HepG2 (cell line): ENCODE results near the gene EEF2. TPM values are rescaled to one million over a fixed set of nuclear protein-coding genes. Genes with fewer than 3 reads are reported as not detected.
A peak's percentile ranks its signal among the peaks of the same experiment; 100 is the strongest.
"Not testable (repeated sequence)": the region's sequence is repeated elsewhere in the genome, so short reads cannot be mapped to it uniquely, and the experiment has no call there.

Experiments used
- ATAC-seq: fragments of 200-7000 bp; cut with Tn5 transposase; 3 replicates; pipeline ENCODE4 v1.9.1; 2020; ENCODE audit warnings: mild to moderate bottlenecking, moderate library complexity
- BruUV-seq: library from RNA; stranded (reverse); fragments of 400-500 nt; replicated peaks from 2 replicates; lab custom pipeline; 2021; lab: Mats Ljungman, UMichigan
- CTCF ChIA-PET: fragments of 300-600 bp; formaldehyde crosslinking; extraction: SDS; loops from one replicate; lab custom pipeline; 2021; ENCODE audit warnings: low total read pairs, inconsistent platforms, low intra/inter-chr PET ratio; lab: Yijun Ruan, JAX
- POLR2A ChIA-PET: fragments of 350-600 bp; sonication (Branson Sonifier 250); formaldehyde crosslinking; loops from one replicate; lab custom pipeline; 2020; ENCODE audit warnings: antibody characterized with exemption, inconsistent platforms; lab: Yijun Ruan, JAX
- DNase-seq: peaks from one replicate; pipeline ENCODE4 v3.0.0-alpha.2; 2015; ENCODE audit warnings: low spot score
- FAIRE-seq: peaks from 3 replicates; lab custom pipeline; 2011; peaks lifted over from hg19 to GRCh38; lab: Jason Lieb, UNC
- H2AFZ ChIP-seq: one replicate; pipeline ENCODE4 v1.6.1; 2011; ENCODE audit warnings: low read length, inconsistent platforms
- H3K27ac ChIP-seq: fragments of 300-600 bp; 3 replicates; pipeline ENCODE4 v1.8.0; 2011; ENCODE audit warnings: mixed run types, mild to moderate bottlenecking, mixed read lengths, low read length, inconsistent platforms; ENCODE audit not compliant: insufficient read depth; ENCODE audit errors: extremely low read length
- H3K27me3 ChIP-seq, 2 experiments: fragments of 200-600 bp in 1 of 2; 2 replicates in 1 of 2; 3 replicates in 1 of 2; pipeline versions ENCODE4 v1.6.0 to v1.8.0; 2011; ENCODE audit warnings: low read length in 2 of 2, mild to moderate bottlenecking in 2 of 2, moderate library complexity in 2 of 2, inconsistent platforms in 1 of 2; ENCODE audit not compliant: insufficient read depth in 2 of 2, control insufficient read depth in 1 of 2
- H3K36me3 ChIP-seq, 2 experiments: fragments of 200-600 bp in 1 of 2; replicated peaks in 1 of 2; 2 replicates in 1 of 2; 3 replicates in 1 of 2; pipeline versions ENCODE4 v1.5.1 to v1.8.0; 2011; ENCODE audit warnings: low read length in 2 of 2, inconsistent platforms in 1 of 2; ENCODE audit not compliant: insufficient read depth in 2 of 2, control insufficient read depth in 1 of 2
- H3K4me1 ChIP-seq: 2 replicates; pipeline ENCODE4 v1.5.1; 2012; ENCODE audit warnings: low read length, inconsistent platforms; ENCODE audit not compliant: insufficient read depth
- H3K4me2 ChIP-seq: 2 replicates; pipeline ENCODE4 v1.6.0; 2011; ENCODE audit warnings: low read depth, low read length, inconsistent platforms
- H3K4me3 ChIP-seq, 3 experiments: fragments of 200-600 bp in 1 of 3; sonication (generic), shearing (Covaris generic) in 1 of 3; replicated peaks in 1 of 3; 2 replicates each; pipeline ENCODE4 v1.5.1; 2011 to 2016; ENCODE audit warnings: low read length in 3 of 3, inconsistent platforms in 2 of 3, low read depth in 2 of 3, mild to moderate bottlenecking in 2 of 3, control low read depth in 1 of 3, mixed read lengths in 1 of 3; ENCODE audit not compliant: insufficient read depth in 1 of 3
- H3K79me2 ChIP-seq: one replicate; pipeline ENCODE4 v1.6.1; 2011; ENCODE audit warnings: low read length, inconsistent platforms; ENCODE audit not compliant: insufficient read depth
- H3K9ac ChIP-seq: 2 replicates; pipeline ENCODE4 v1.6.0; 2011; ENCODE audit warnings: mild to moderate bottlenecking, low read depth, low read length, inconsistent platforms; ENCODE audit not compliant: insufficient read depth
- H3K9me3 ChIP-seq: 2 replicates; pipeline ENCODE4 v1.5.1; 2012; ENCODE audit warnings: mild to moderate bottlenecking, low read length
- H4K20me1 ChIP-seq: 2 replicates; pipeline ENCODE4 v1.6.0; 2011; ENCODE audit warnings: inconsistent platforms, mild to moderate bottlenecking, low read length, moderate library complexity; ENCODE audit not compliant: insufficient read depth
- ZNF121 ChIP-seq: sonication (generic); formaldehyde crosslinking; IDR thresholded peaks from 2 replicates; pipeline ENCODE4 v1.5.0; 2020; ENCODE audit warnings: mild to moderate bottlenecking, missing genetic modification reagents
- WGBS: methylation state at CpG from one replicate; pipeline ENCODE4 v1.1.6; 2017; ENCODE audit warnings: low lambda C conversion rate; 5-methylcytosine and 5-hydroxymethylcytosine counted together
- in situ Hi-C: cut with HindIII; loops from 2 replicates; pipeline ENCODE4 v1.10.0; 2017; ENCODE audit warnings: low pct_unique_long_range_greater_than_20kb; ENCODE audit not compliant: extremely low pct_ligation_motif_present
- intact Hi-C: fragments of 100-400 bp; cut with micrococcal nuclease; formaldehyde crosslinking; loops from one replicate; pipeline ENCODE4 v1.10.0; 2022; ENCODE audit not compliant: unreplicated experiment
- polyA plus RNA-seq, 8 experiments: library from polyadenylated mRNA; depleted of rRNA in 3 of 8; stranded (reverse) in 7 of 8; unstranded in 1 of 8; fragments of >200 nt; fragmentation: Illumina TruSeq in 4 of 8; extraction: Trizol in 4 of 8; gene quantifications; 2 replicates each; pipeline versions ENCODE4 v1.2.1 to v1.2.3, GENCODE V29; 2011 to 2016; ENCODE audit warnings: low read depth in 4 of 8, missing spikeins in 1 of 8, mixed read lengths in 1 of 8; ENCODE audit not compliant: insufficient read depth in 1 of 8
- total RNA-seq, 5 experiments: library from RNA; depleted of rRNA; stranded (reverse); fragments of >200 nt; fragmentation: Illumina TruSeq; extraction: Trizol; gene quantifications; 2 replicates each; pipeline ENCODE4 v1.2.3, GENCODE V29; 2016; ENCODE audit warnings: low read depth in 1 of 5

EEF2 gene
- total and polyA plus RNA-seq, 2 of the 13 experiments (the other 11 are each of a cell fraction or from before 2014, with no cell fraction given): 1,441 to 1,777 TPM

DNA sequence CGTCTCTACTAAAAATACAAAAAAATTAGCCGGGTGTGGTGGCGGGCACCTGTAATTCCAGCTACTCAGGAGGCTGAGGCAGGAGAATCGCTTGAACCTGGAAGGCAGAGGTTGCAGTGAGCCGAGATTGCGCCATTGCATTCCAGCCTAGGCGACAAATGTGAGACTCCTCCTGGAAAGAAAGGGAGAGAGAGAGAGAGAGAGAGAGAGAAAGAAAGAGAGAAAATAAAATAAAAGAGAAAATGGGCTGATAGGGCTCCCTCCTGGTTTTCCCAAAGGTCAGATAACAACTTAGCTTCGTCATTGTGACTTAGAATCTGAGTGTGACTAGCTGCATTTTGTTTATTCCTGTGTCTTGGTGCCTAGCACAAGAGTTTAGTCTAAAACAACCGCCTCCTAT is 20.2 kb upstream of the EEF2 start:
- WGBS: 90% methylated on average over 9 of the region's 9 CpGs
- Histone ChIP-seq H3K4me1 (peaks cover 31% of the 10 kb centered on the region), H3K79me2 (peaks cover 30% of the 10 kb centered on the region)
- DNase-seq, ATAC-seq, H3K27me3 ChIP-seq, H3K9me3 ChIP-seq, H2AFZ ChIP-seq, BruUV-seq, H3K27ac ChIP-seq, H3K9ac ChIP-seq, H3K4me2 ChIP-seq, H4K20me1 ChIP-seq, H3K36me3 ChIP-seq, CTCF ChIA-PET, in situ Hi-C loops, FAIRE-seq, H3K4me3 ChIP-seq: not testable (repeated sequence)
- intact Hi-C loops: loop anchor here (10.0 kb wide), 1 partner anchor 129 kb away; no protein-coding TSS in a partner anchor
- POLR2A ChIA-PET: interaction anchor here (1.5 to 2.3 kb wide), 2 partner anchors 20 to 53 kb away, joined by 6 to 8 read pairs; partner anchors contain the start of gene EEF2

DNA sequence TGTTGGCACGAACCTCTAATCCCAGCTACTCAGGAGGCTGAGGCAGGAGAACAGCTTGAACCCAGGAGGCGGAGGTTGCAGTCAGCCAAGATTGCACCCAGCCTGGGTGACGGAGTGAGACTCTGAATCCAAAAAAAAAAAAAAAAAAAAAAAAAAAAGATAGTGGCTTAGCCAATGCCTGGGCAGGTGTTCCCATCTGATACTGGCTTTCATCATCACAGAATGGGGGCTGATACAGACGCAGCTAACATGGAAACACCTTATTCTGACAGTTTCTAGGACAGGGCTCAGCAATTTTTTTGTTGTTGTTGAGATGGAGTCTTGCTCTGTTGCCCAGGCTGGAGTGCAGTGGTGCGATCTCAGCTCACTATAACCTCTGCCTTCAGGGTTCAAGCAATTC is 15.5 kb upstream of the EEF2 start:
- H3K36me3 ChIP-seq, FAIRE-seq, ATAC-seq, H3K9ac ChIP-seq, in situ Hi-C loops, H3K9me3 ChIP-seq, H4K20me1 ChIP-seq, H3K27me3 ChIP-seq, H3K4me2 ChIP-seq, H2AFZ ChIP-seq, DNase-seq, H3K79me2 ChIP-seq, BruUV-seq, H3K4me3 ChIP-seq, H3K27ac ChIP-seq, CTCF ChIA-PET: not testable (repeated sequence)
- POLR2A ChIA-PET: interaction anchor here (1.1 kb wide), 1 partner anchor 51 kb away, joined by 5 read pairs; no protein-coding TSS in a partner anchor
- TF ChIP-seq ZNF121 (CRISPR knock-in tag): 0 out of 2 replicates have a peak, but pooled peaks have one; percentile 26
- intact Hi-C loops: loop anchor here (10.0 kb wide), 1 partner anchor 134 kb away; no protein-coding TSS in a partner anchor
- 77% methylated on average over 5 of the region's 5 CpGs for WGBS
- H3K4me1 ChIP-seq: peaks cover 28% of the 10 kb centered on the region
